Breast epithelium (tissue), 4 donors: ENCODE data around the gene HYPK. TPM values are rescaled to one million over a fixed set of nuclear protein-coding genes. Genes with fewer than 3 reads are reported as not detected.

Source experiments
- DNase-seq, 2 donors: peaks; one replicate each; pipeline ENCODE4 v3.0.0-alpha.2; 2019; ENCODE audit warnings: low spot score in 2 of 2
- H3K27ac ChIP-seq, 2 donors: fragments of 200-600 bp; sonication (generic) in 1 of 2; one replicate each; pipeline ENCODE4 v1.5.1; 2016 to 2019; ENCODE audit warnings: mild to moderate bottlenecking in 1 of 2
- H3K27me3 ChIP-seq, 2 donors: fragments of 200-600 bp; sonication (generic) in 1 of 2; one replicate each; pipeline versions ENCODE4 v1.5.1 to v1.6.0; 2017 to 2019; ENCODE audit warnings: control low read depth in 1 of 2, mild to moderate bottlenecking in 1 of 2
- H3K36me3 ChIP-seq: fragments of 200-600 bp; one replicate; pipeline ENCODE4 v1.5.1; 2019
- H3K4me1 ChIP-seq, 2 donors: fragments of 200-600 bp; sonication (generic); one replicate each; pipeline ENCODE4 v1.5.1; 2016 to 2019; ENCODE audit warnings: control low read depth in 1 of 2
- H3K4me3 ChIP-seq, 3 donors: fragments of 200-600 bp; sonication (generic); 1 replicate in 2 of 3; 2 replicates in 1 of 3; pipeline ENCODE4 v1.5.1; 2016 to 2019; ENCODE audit warnings: mild to moderate bottlenecking in 3 of 3, moderate library complexity in 2 of 3
- H3K9me3 ChIP-seq, 2 donors: fragments of 200-600 bp; sonication (generic) in 1 of 2; one replicate each; pipeline ENCODE4 v1.5.1; 2016 to 2019; ENCODE audit warnings: control low read depth in 1 of 2
- CTCF ChIP-seq, 3 donors: fragments of 450-650 bp; IDR thresholded peaks; one replicate each; pipeline ENCODE4 v1.5.1; 2016 to 2017; ENCODE audit warnings: antibody characterized with exemption in 3 of 3, mild to moderate bottlenecking in 3 of 3, moderate library complexity in 3 of 3
- POLR2A ChIP-seq: fragments of 450-650 bp; IDR thresholded peaks from one replicate; pipeline ENCODE4 v1.6.1; 2016; ENCODE audit warnings: antibody characterized with exemption, mild to moderate bottlenecking, moderate library complexity
- POLR2AphosphoS5 ChIP-seq, 3 donors: sonication (generic); formaldehyde crosslinking; IDR thresholded peaks; one replicate each; pipeline ENCODE4 v1.6.1; 2017; ENCODE audit warnings: antibody characterized with exemption in 3 of 3
- intact Hi-C: fragments of 100-400 bp; cut with DNase I; formaldehyde crosslinking; loops from one replicate; pipeline ENCODE4 v1.15.1; 2023; ENCODE audit warnings: low total_unique reads
- total RNA-seq, 3 donors: library from RNA; depleted of rRNA; stranded (reverse); fragments of >200 nt; gene quantifications; one replicate each; pipeline ENCODE4 v1.1.0, GENCODE V29; 2016

Gene HYPK
- total RNA-seq, 3 donors from 2014 or later, result 9.5 to 17.7 (median 11.2) TPM

GRCh38 chr15:43845421-43845820 is 45.0 kb downstream of the HYPK start:
- intact Hi-C loops, result no loop called here
- H3K4me3 ChIP-seq, result no peak overlapping the region

GRCh38 chr15:43851251-43851650 is 50.9 kb downstream of the HYPK start:
- no peak overlapping the region for H3K4me3 ChIP-seq
- H3K9me3 ChIP-seq, result no peaks in the 10 kb centered on the region
- H3K4me1 ChIP-seq, result no peaks in the 10 kb centered on the region
- TF ChIP-seq POLR2AphosphoS5 (IDR thresholded peaks at IDR 0.05) (no peak), CTCF (IDR thresholded peaks at IDR 0.05) (no peak), POLR2A (no peak)
- H3K27me3 ChIP-seq, result no peaks in the 10 kb centered on the region
- no peak overlapping the region for H3K27ac ChIP-seq
- DNase-seq, result no peak
- intact Hi-C loops, result no loop called here
- H3K36me3 ChIP-seq, result no peaks in the 10 kb centered on the region

More at GRCh38 chr15:43845421-43845820, 45.0 kb downstream of the HYPK start:
- H3K27me3 ChIP-seq, result no peaks in the 10 kb centered on the region
- no peak overlapping the region for H3K27ac ChIP-seq
- no peaks in the 10 kb centered on the region for H3K9me3 ChIP-seq
- TF ChIP-seq CTCF (IDR thresholded peaks at IDR 0.05), result no peak
- TF ChIP-seq POLR2A, result no peak
- no peaks in the 10 kb centered on the region for H3K4me1 ChIP-seq
- H3K36me3 ChIP-seq, result no peaks in the 10 kb centered on the region
- no peak for DNase-seq

GRCh38 chr15:43852607-43853006 is 52.2 kb downstream of the HYPK start:
- intact Hi-C loops, result no loop called here
- H3K36me3 ChIP-seq, result no peaks in the 10 kb centered on the region
- H3K4me1 ChIP-seq, result no peaks in the 10 kb centered on the region
- no peak for DNase-seq
- no peaks in the 10 kb centered on the region for H3K9me3 ChIP-seq
- H3K4me3 ChIP-seq, result no peak overlapping the region
- no peak for TF ChIP-seq POLR2A
- TF ChIP-seq CTCF (IDR thresholded peaks at IDR 0.05), result no peak
- TF ChIP-seq POLR2AphosphoS5 (IDR thresholded peaks at IDR 0.05), result no peak
- no peak overlapping the region for H3K27ac ChIP-seq
- no peaks in the 10 kb centered on the region for H3K27me3 ChIP-seq

Other genes with a start within 250 kb of the HYPK start
- gene PPIP5K1, start 210.4 kb upstream of the HYPK start, total RNA-seq, result 10 to 100 TPM; 11.4 to 75.4 (median 33.2) TPM
- 1 to 10 TPM in 2 of 3 donors, not detected in 1; 2.6 to 5.7 TPM for gene CKMT1B, start 206.6 kb upstream of the HYPK start, total RNA-seq
- gene STRC, start 181.8 kb upstream of the HYPK start, total RNA-seq, result 1 to 10 TPM in 2 of 3 donors, under 1 TPM in 1; 0.64 to 2.0 (median 1.3) TPM
- gene CATSPER2, start 151.8 kb upstream of the HYPK start, total RNA-seq, result 10 to 100 TPM in 1 of 3 donors, 1 to 10 TPM in 2; 1.8 to 10.2 (median 6.6) TPM
- 1 to 10 TPM in 1 of 3 donors, under 1 TPM in 1, not detected in 1; 0.66 to 2.0 TPM for gene CKMT1A, start 106.7 kb upstream of the HYPK start, total RNA-seq
- 100 to 1,000 TPM; 107 to 125 (median 109) TPM for gene PDIA3, start 54.2 kb upstream of the HYPK start, total RNA-seq
- 10 to 100 TPM in 1 of 3 donors, 1 to 10 TPM in 2; 5.2 to 14.5 (median 9.0) TPM for gene ELL3, start 23.6 kb upstream of the HYPK start, total RNA-seq
- 100 to 1,000 TPM; 653 to 916 (median 695) TPM for gene SERF2, start 8.3 kb upstream of the HYPK start, total RNA-seq
- gene SERINC4, start 379 bp upstream of the HYPK start, total RNA-seq, result under 1 TPM in 1 of 3 donors, not detected in 2; 0.16 TPM
- 10 to 100 TPM; 14.4 to 26.3 (median 15.7) TPM for gene MFAP1, start 24.1 kb downstream of the HYPK start, total RNA-seq
- 1 to 10 TPM; 4.2 to 4.6 (median 4.5) TPM for gene WDR76, start 26.4 kb downstream of the HYPK start, total RNA-seq